OCI-M1 (cell line): ENCODE results near the gene DCAF8.

ENCODE experiments used
- DNase-seq: peaks from one replicate; lab custom pipeline; 2025; lab: John Stamatoyannopoulos, UW

The DCAF8 gene

GRCh38 chr1:160204526-160205241 lies 57.7 kb downstream of the DCAF8 start:
- peak; percentile 34 for DNase-seq

- no peak for DNase-seq
Observed at GRCh38 chr1:160200786-160201185, 61.6 kb downstream of the DCAF8 start.

DNA sequence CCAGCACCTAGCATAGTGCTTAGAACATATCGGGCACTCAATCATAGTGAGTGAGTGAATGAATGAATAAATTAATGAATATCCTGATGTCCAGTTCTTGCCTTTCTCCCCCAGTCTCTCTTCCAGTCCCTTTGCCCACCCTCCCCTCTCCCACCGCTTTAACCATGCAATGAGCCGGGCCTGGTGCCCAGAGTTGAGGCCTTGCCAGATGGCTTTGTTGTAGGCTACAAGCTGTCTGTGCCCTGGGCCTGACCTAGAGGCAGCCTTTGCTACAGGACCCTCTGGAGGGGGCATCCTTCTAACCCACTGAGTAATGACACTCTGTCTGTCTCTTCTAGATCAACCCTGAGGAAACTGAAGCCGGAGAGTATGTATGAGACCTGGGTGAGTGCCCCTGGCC lies 65.1 kb downstream of the DCAF8 start:
- DNase-seq, result no peak

GRCh38 chr1:160196143-160196542 lies 66.2 kb downstream of the DCAF8 start:
- no peak for DNase-seq

- DNase-seq, result no peak
Observed at GRCh38 chr1:160194737-160195059, 67.7 kb downstream of the DCAF8 start.

- DNase-seq, result no peak
Observed at GRCh38 chr1:160193832-160194736, 68.3 kb downstream of the DCAF8 start.

DNA sequence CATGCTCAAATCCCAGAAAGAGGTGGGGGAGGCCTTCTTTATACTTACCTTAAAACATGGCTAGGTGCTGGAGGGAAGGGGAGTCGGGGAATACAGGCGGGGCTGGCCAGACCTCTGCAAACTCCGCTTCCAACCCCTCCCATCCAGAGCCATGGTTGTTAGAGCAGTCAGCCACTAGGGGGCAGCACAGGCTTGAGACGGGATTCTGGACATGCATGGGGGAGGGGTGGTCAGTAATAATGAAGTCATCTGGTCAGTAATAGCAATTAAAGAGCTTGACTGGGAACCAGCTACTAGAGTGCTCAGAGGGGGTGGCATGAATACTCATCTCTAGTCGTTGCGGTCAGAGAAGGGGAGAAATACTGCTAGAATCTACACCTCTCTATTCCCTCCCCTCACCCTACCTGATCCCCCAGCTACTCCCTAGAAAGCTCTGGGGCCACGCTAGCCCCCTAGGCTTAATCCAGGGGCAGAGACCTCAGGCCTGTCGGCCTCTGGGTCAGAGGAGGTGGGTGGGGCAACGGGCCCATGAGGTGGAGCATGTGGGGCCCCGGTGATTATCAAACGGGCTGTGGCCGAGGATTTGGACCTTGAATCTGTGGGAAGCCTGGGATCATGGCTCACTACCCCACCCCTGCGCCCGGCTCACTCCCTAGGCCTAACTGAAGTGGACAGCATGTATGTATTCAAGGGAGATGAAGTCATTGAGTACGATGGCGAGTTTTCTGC lies 69.1 kb downstream of the DCAF8 start:
- peak; percentile 92 for DNase-seq

DNA sequence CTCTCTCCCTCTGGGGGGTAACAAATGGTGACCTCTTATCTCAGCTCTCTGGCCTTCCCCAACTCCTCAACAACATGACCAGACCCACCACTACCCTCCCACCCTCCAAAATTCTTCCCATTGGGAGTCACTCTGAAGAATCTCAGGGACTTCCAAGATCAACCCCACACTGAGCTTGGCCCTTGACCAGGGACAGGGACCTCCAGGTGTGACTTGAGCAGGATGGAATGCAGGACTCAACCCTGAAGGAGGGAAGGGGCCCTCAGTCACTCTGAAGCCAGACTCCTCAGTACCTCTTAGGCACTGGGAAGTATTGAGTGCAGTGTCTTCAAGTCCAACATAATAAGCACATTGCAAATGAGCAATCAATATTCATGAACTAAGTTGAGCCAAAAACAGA lies 70.1 kb downstream of the DCAF8 start:
- no peak for DNase-seq

DNA sequence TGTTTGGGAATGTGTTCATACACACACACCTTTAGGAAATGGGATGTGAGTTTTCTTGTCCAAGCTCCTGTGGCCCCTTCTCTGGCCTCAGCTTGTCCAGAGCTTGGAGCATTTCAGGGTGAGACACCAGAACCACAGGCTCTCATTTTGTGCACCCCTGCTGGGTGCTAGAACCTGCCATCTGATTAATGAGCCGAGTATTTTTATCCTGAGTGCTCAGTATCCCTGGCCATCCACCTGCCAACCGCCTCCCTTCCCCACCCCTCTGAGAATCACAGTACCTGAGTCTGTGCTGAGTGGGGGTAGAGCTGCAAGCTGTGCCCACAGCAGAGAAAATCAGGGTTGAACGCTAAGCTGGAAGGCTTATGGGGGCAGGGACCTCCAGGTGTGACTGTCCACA lies 70.6 kb downstream of the DCAF8 start:
- no peak for DNase-seq

DNA sequence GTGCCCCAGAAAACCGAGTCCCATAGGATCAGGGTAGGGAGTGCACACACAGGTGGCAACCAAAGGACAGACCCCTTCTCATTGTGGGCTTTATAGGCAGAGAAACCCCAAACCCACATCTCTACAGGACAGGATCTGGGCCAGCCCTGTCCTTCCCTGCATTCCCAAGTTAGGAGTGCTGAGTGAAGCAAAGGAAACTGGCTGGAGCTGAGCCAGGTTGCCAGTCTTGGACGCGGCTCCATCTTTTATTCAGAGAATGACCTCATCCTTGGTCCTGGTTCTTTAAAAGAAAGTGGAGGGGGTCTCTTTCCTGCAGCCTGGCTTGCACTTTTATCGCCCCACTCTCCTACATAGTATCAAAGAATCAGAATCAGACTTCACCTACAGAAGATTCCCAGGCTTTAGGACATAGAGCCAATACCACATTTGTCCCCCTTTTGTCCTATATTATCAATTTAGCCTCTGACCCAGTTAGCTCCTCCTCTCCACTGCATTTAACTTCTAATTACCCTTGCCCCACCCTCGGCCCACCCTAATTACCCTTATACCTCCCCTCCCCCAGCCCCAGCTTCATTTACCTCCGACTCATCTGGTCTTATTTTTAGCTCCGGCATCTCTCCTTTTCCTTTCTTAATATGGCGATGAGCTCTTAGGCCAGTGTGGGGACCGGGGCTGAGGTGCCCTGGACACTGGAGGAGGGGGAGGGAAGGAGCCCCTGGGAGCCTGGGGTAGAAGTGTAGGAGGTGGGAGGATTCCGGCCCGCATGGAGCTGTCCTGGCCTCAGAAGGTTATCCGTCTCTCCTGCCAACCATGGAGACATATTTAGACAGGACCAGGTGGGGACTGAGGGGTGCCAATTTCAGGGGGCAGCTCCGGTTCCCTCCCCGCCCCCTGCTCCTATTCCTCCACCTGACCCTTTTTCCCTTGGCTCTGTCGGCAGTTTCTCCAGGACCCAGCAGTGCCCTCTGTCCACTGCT lies 72.4 kb downstream of the DCAF8 start, which contains the start of gene CASQ1:
Gene CASQ1 (plus strand): TSS at position 927 of the 977 bp plus-strand sequence. CDS start 177 bp downstream, outside the sequence.
- DNase-seq, result no peak

DNA sequence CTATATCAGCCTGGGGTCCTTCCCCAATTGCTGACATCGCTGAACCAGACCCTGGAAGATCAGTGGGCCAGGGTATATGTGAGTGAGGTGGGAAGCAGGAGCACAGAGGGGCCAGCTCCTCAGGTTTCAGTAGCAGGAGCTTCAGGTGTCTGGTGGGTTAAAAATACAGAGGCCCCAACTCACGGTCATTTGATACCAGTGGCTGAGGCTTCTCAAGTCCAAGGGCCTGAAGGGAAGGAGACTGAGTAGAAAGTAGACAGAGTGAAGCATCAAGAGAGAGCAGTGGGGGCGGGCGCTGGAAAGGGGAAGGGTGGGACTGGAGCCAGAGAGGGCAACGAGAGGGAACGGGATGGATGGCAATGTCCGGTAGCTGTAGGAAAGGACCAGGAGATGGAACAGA lies 74.0 kb downstream of the DCAF8 start:
- no peak for DNase-seq

DNA sequence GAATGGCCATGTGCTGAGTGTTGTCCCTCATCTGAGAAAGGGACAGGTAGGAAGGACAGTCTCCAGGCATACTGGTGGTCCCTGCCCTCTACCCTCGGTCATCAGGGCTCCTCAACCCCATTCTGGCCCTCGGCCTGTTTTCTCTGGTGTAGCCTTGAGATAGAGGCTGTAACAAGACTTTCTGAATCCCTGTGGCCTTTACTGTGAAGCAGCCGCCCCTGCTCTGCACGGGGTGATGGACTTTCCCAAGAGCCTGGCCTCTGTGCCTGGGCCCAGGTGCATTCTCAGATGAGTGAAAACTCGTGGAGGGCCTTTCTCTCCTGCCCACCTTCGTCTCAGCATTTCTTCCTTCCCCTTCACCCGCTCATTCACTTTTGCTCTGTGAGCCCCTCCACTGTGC lies 74.9 kb downstream of the DCAF8 start:
- no peak for DNase-seq

DNA sequence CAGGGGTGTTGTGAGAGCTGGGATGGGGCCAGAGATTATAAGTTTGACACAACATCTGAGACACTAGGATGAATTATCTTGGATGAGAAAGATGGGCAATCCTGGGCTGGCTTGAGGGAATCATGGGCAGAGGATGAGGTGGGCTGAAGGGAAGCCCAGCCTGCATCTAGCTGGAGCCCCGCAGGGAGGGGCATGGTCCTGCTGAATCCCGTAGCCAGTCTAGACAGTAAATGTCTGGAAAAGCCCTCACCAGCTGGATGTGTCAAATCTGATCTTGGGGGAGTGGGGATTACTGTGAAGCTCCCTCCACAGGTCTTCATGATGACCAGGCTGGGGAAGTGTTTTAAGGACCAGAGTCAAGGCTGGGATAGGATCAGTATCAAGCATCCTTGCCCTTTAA lies 75.6 kb downstream of the DCAF8 start:
- DNase-seq, result no peak

DNA sequence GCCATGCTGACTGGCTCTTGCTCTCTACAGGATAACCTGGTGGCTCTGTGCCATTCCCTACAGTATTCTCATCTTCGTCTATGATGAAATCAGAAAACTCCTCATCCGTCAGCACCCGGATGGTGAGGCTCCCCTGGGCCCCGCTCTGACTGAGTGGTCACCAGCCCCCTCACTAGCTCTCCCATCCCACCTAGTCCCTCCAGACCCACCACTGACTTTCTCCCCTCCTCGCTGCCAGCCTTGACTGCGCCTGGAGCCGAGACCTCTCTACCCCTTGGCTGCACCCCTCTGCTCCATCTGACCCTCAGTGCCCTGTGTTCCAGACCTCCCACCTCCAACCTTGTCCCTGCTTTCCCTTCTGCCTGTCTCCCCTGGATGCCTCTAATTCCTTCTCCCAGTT lies 76.1 kb downstream of the DCAF8 start:
- DNase-seq, result no peak

DNA sequence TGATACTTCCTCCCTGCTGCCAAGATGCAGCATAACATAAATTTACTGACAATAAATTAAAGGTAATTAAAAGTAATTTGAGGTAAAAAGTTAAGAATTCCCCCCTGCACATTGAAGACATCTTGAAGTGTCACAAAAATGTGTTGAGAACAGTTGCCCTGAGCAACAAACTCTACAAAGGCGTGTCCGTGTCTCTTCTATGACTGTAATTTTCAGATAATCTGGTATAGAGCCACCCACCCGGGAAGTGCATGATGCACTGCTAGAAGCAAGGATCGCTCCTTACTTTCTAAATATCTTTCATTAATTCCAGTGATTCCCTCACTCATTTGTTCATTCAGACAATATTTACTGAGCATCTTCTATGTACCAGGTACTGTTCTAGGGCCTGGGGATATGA lies 83.0 kb downstream of the DCAF8 start:
- DNase-seq, result no peak

DNA sequence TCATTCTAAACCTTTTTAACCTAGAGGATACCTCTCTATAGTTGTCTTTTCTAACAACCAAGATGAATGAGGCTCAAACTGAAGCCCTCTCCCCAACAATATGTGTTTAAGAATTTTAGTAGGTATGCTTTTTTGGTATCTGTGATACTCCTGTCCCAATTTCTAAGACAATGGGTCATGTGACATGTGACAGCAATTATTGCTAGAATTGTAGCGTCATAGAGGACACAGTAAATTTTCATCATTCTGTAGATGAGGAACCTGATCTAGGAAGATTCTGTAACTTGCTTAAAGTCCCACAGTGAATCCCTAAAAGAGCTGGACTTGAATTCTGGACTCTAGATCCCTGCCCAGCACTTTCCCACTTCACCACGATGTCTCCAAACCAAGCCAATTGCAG lies 83.6 kb downstream of the DCAF8 start:
- DNase-seq, result no peak

DNA sequence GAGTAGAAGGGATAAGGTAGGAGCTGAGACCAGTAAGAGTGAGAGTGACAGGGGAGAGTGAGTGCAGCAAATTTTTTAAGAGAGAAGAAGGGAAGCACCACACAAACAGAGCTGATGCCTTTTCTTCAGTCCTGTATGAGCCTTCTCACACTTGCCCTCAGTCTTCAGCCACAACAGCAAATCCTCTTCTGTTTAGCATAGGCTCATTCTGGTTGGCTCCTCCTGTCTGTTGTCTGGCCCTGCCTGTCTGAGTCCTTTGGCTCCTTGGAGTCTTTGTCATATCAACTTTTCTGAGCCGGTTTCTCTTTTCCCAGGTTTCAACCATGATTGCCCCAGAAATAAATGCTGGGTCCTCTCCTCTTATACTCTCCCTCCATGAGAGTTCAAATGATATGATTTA lies 84.7 kb downstream of the DCAF8 start:
- no peak for DNase-seq

- DNase-seq, result peak; percentile 41
Observed at GRCh38 chr1:160177231-160177630, 85.1 kb downstream of the DCAF8 start.

DNA sequence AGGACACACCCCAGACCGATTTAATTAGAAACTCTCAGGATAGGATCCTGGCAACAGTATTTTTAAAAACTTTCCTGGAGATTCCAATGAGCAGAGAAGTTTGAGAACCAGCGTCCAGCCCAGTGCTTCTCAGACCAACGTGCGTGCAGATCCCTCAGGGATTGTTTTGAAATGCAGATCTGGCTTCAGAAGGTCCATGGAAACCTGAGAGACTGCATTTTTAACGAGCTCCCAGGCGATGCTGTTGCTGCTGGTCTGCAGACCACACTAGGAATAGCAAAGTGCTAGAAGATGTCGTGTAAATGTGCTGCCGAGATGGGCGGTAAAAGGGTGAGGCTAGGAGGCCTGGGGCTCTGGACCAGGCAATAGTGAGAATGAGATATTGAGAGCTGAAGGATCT lies 90.4 kb downstream of the DCAF8 start:
- no peak for DNase-seq

- DNase-seq, result no peak
Observed at GRCh38 chr1:160171354-160171753, 91.0 kb downstream of the DCAF8 start.

- DNase-seq, result no peak
Observed at GRCh38 chr1:160169553-160170399, 92.6 kb downstream of the DCAF8 start.
